ENCODE results near the gene CUX1.
"Not testable (repeated sequence)": the region's sequence is repeated elsewhere in the genome, so short reads cannot be mapped to it uniquely, and the experiment has no call there.

CUX1 gene

DNA sequence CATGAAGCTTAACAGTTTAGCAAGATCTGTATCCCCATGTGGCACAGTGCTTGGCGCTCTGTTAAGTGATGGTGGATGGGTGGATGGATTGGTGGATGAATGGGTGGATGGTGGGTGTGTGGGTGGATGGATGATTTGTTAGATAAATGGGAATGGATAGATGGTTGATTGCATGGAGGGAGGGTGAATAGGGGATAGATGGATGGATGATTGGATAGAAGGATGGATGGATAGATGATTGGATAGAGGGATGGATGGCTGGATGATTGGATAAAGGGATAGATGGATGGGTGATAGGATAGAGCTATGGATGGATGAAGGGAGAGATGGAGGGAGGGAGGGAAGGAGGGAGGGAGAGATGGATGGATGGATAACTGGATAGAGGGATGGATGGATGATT lies 229.7 kb downstream of the CUX1 start:
- no peak for DNase-seq (ENCODE audit: low read depth)
- no peak overlapping the region for H3K4me3 ChIP-seq (ENCODE audit: low read depth, low read length)
- no peak for TF ChIP-seq CTCF (IDR thresholded peaks at IDR 0.05; ENCODE audit: control insufficient read depth, extremely low read depth, insufficient read depth)

GRCh38 chr7:102049765-102050164 lies 232.3 kb downstream of the CUX1 start:
- TF ChIP-seq CTCF (IDR thresholded peaks at IDR 0.05; ENCODE audit: control insufficient read depth, extremely low read depth, insufficient read depth), result no peak
- DNase-seq (ENCODE audit: low read depth), result no peak

DNA sequence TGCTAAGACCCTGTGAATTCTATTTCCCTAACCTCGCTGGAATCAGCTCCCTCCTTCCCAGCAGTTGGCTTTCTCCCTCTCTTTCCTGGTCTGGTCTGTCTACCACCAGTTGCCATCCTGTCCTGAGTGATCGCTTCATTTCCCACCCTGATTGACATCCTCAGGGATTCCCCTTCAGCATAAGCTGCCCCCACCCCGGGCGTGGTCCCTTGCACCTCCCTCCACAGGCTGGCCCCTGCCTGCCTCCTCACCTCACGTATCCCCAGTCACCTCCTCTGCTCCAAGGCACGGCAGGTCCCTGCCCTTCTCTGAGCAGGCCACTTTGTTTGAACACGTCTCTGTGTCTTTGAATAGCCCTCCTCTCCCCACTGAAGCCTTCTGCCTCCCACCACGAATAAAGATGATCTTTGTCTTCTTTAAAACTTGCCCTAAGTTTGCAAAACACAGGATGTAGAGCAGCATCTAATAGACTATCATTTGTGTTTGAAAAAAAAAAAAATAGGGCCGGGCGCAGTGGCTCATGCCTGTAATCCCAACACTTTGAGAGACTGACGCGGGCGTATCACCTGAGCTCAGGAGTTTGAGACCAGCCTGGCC lies 233.5 kb downstream of the CUX1 start:
- TF ChIP-seq CTCF (IDR thresholded peaks at IDR 0.05; ENCODE audit: control insufficient read depth, extremely low read depth, insufficient read depth), result no peak
- DNase-seq (ENCODE audit: low read depth), result no peak
- H3K4me3 ChIP-seq (ENCODE audit: low read depth, low read length), result no peak overlapping the region

More at GRCh38 chr7:102049765-102050164, 232.3 kb downstream of the CUX1 start:
- H3K4me3 ChIP-seq (ENCODE audit: low read depth, low read length), result no peak overlapping the region

GRCh38 chr7:102051736-102052135 lies 234.3 kb downstream of the CUX1 start:
- not testable (repeated sequence) for DNase-seq (ENCODE audit: low read depth); H3K4me3 ChIP-seq (ENCODE audit: low read depth, low read length)

DNA sequence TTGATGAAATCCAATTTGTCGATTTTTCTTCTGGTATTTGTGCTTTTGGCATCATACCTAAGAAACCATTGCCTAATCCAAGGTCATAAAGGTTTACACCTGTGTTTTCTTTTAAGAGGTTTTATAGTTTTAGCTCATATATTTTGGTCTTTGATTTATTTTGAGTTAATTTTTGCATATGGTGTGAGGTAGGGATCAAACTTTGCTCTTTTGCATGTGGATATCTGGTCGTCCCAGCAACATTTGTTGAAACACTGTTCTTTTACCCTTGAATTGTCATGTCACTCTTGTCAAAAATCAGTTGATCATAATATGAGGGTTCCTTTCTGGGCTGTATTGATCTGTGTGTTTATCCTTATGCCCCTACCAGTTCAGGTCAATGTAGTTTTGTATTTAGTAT lies 236.7 kb downstream of the CUX1 start:
- no peak overlapping the region for H3K4me3 ChIP-seq (ENCODE audit: low read depth, low read length)
- DNase-seq (ENCODE audit: low read depth), result no peak
- no peak for TF ChIP-seq CTCF (IDR thresholded peaks at IDR 0.05; ENCODE audit: control insufficient read depth, extremely low read depth, insufficient read depth)

DNA sequence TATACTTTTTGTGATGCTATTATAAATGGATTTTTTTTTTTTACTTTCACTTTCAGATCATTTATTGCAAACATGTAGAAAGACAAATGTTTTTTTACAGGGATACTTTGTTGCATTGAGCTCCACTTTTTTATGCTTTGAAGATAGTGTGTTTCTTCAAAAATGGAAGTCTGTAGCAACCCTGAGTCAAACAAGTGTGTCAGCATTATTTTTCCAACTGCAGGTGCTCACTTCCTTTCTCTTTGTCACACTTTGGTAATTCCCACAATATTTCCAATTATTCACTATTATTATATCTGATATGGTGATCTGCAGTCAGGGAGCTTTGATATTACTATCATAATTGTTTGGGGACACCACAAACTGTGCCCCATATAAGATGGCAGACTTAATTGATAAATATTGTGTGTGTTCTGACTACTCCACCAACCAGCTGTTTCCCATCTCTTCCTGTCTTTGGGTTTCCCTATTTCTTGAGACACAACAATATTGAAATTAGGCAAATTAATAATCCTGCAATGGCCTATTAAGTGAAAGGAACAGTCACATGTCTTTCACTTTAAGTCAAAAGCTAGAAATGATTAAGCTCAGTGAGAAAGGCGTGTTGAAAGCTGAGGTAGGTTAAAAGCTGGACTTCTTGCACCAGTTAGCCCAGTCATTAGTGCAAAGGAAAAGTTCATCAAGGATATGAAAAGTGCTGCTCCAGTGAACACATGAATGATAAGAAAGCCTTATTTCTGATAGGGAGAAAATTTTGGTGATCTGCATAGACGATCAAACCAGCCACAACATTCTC lies 238.0 kb downstream of the CUX1 start:
- no peak for TF ChIP-seq CTCF (IDR thresholded peaks at IDR 0.05; ENCODE audit: control insufficient read depth, extremely low read depth, insufficient read depth)
- H3K4me3 ChIP-seq (ENCODE audit: low read depth, low read length), result no peak overlapping the region
- no peak for DNase-seq (ENCODE audit: low read depth)

GRCh38 chr7:102059524-102059923 lies 242.1 kb downstream of the CUX1 start:
- no peak overlapping the region for H3K4me3 ChIP-seq (ENCODE audit: low read depth, low read length)
- no peak for DNase-seq (ENCODE audit: low read depth)
- no peak for TF ChIP-seq CTCF (IDR thresholded peaks at IDR 0.05; ENCODE audit: control insufficient read depth, extremely low read depth, insufficient read depth)
